Panc1 (cell line): ENCODE results near the gene CERS5. TPM values are rescaled to one million over a fixed set of nuclear protein-coding genes. Genes with fewer than 3 reads are reported as not detected.

Experiments used
- ATAC-seq: fragments of 200-7000 bp; cut with Tn5 transposase; 2 replicates; pipeline ENCODE4 v1.9.1; 2020; ENCODE audit warnings: mild to moderate bottlenecking, moderate library complexity
- BruUV-seq: library from RNA; stranded (reverse); fragments of 400-500 nt; replicated peaks from 2 replicates; lab custom pipeline; 2021; lab: Mats Ljungman, UMichigan
- CTCF ChIA-PET: fragments of 300-600 bp; sonication (Branson Sonifier 250); formaldehyde crosslinking; loops from one replicate; lab custom pipeline; 2022; ENCODE audit warnings: antibody characterized with exemption; lab: Charles Lee
- POLR2A ChIA-PET: fragments of 300-600 bp; sonication (Branson Sonifier 250); formaldehyde crosslinking; loops from one replicate; lab custom pipeline; 2022; ENCODE audit warnings: antibody characterized with exemption; lab: Charles Lee
- DNase-seq: peaks from one replicate; pipeline ENCODE4 v3.0.0-alpha.2; 2010; ENCODE audit warnings: low read depth, low spot score
- H3K27ac ChIP-seq: 2 replicates; pipeline ENCODE4 v1.5.1; 2011; ENCODE audit warnings: mild to moderate bottlenecking, low read length, inconsistent platforms
- H3K27me3 ChIP-seq: fragments of 200-500 bp; sonication (Bioruptor generic); 2 replicates; pipeline ENCODE4 v1.6.0; 2014; ENCODE audit warnings: low read length, inconsistent platforms; ENCODE audit not compliant: control insufficient read depth, insufficient read depth
- H3K36me3 ChIP-seq: fragments of 200-500 bp; sonication (Bioruptor generic); 2 replicates; pipeline ENCODE4 v1.5.1; 2014; ENCODE audit warnings: inconsistent platforms, mild to moderate bottlenecking, low read length, moderate library complexity; ENCODE audit not compliant: control insufficient read depth, insufficient read depth
- H3K4me1 ChIP-seq: 2 replicates; pipeline ENCODE4 v1.5.1; 2011; ENCODE audit warnings: inconsistent platforms, mild to moderate bottlenecking, low read length, moderate library complexity; ENCODE audit not compliant: control insufficient read depth, insufficient read depth
- H3K4me3 ChIP-seq, 2 experiments: 2 replicates each; pipeline ENCODE4 v1.5.1; 2011 to 2012; ENCODE audit warnings: low read depth in 2 of 2, low read length in 2 of 2, mild to moderate bottlenecking in 2 of 2, inconsistent platforms in 1 of 2, moderate library complexity in 1 of 2
- H3K9me3 ChIP-seq: fragments of 200-500 bp; sonication (Bioruptor generic); 2 replicates; pipeline ENCODE4 v1.5.1; 2014; ENCODE audit warnings: low read depth, mild to moderate bottlenecking, inconsistent platforms, low read length, moderate library complexity; ENCODE audit not compliant: control insufficient read depth, insufficient read depth
- CTCF ChIP-seq: fragments of 450-650 bp; IDR thresholded peaks from 2 replicates; pipeline ENCODE4 v1.5.1; 2017; ENCODE audit warnings: mild to moderate bottlenecking
- POLR2AphosphoS5 ChIP-seq: IDR thresholded peaks from 2 replicates; pipeline ENCODE4 v1.6.1; 2012; ENCODE audit warnings: mild to moderate bottlenecking, low read depth, low read length, moderate library complexity
- REST ChIP-seq, 2 experiments: IDR thresholded peaks; 2 replicates each; pipeline ENCODE4 v1.6.1; 2011 to 2012; ENCODE audit warnings: low read depth in 2 of 2, control low read depth in 1 of 2, low read length in 1 of 2, mild to moderate bottlenecking in 1 of 2, moderate library complexity in 1 of 2; ENCODE audit not compliant: insufficient read depth in 1 of 2
- SIN3A ChIP-seq: IDR thresholded peaks from 2 replicates; pipeline ENCODE4 v1.6.1; 2012; ENCODE audit warnings: low read depth, mild to moderate bottlenecking, low read length, moderate library complexity, borderline replicate concordance; ENCODE audit not compliant: insufficient read depth
- TCF7L2 ChIP-seq: IDR thresholded peaks from 2 replicates; pipeline ENCODE4 v1.6.1; 2011; ENCODE audit warnings: mild to moderate bottlenecking, low read depth, low read length, inconsistent platforms
- in situ Hi-C: cut with HindIII; loops from 2 replicates; pipeline ENCODE4 v1.10.0; 2016; ENCODE audit warnings: low sequenced_read_pairs, low pct_unique_long_range_greater_than_20kb
- intact Hi-C: fragments of 100-400 bp; cut with micrococcal nuclease; formaldehyde crosslinking; loops from one replicate; pipeline ENCODE4 v1.10.0; 2022; ENCODE audit not compliant: unreplicated experiment
- total RNA-seq: library from RNA; stranded (reverse); gene quantifications from one replicate; pipeline ENCODE4 v1.2.1, GENCODE V29; 2021; ENCODE audit not compliant: unreplicated experiment

The CERS5 gene
- total RNA-seq, 1 experiment from 2014 or later = 50.5 TPM

GRCh38 chr12:50192908-50193307 is 25.7 kb upstream of the CERS5 start:
- Histone ChIP-seq H3K27ac (peak overlapping the region; percentile 56), H3K36me3 (peaks cover 19% of the 10 kb centered on the region), H3K4me3 (no peak overlapping the region), H3K4me1 (peaks cover 39% of the 10 kb centered on the region), H3K27me3 (no peaks in the 10 kb centered on the region), H3K9me3 (no peaks in the 10 kb centered on the region)
- in situ Hi-C loops (no loop called here), intact Hi-C loops (no loop called here)
- no TSS peak for BruUV-seq
- ChIA-PET CTCF (no interaction called here), POLR2A (no interaction called here)
- TF ChIP-seq SIN3A (no peak), CTCF (no peak), REST (IDR thresholded peaks at IDR 0.05; ENCODE audit: insufficient read depth in 1 of 2, low read depth in 2 of 2, low read length in 1 of 2) (no peak), TCF7L2 (no peak), POLR2AphosphoS5 (no peak)
- DNase-seq (no peak), ATAC-seq (no peak)

- DNase-seq = no peak
- ChIA-PET CTCF (no interaction called here), POLR2A (no interaction called here)
- Histone ChIP-seq H3K36me3 (peaks cover 19% of the 10 kb centered on the region), H3K27ac (peak overlapping the region; percentile 56), H3K4me3 (no peak overlapping the region), H3K4me1 (peaks cover 38% of the 10 kb centered on the region), H3K9me3 (no peaks in the 10 kb centered on the region), H3K27me3 (no peaks in the 10 kb centered on the region)
- TSS peak; percentile 49 for BruUV-seq
- ATAC-seq = no peak
- TF ChIP-seq REST (IDR thresholded peaks at IDR 0.05; ENCODE audit: insufficient read depth in 1 of 2, low read depth in 2 of 2, low read length in 1 of 2) = no peak
- TF ChIP-seq CTCF = no peak
- TF ChIP-seq SIN3A = no peak
- TF ChIP-seq TCF7L2 = no peak
- no peak for TF ChIP-seq POLR2AphosphoS5
- intact Hi-C loops = no loop called here
- in situ Hi-C loops = no loop called here
These were observed 25.1 kb upstream of the CERS5 start for GRCh38 chr12:50192236-50192635.
